ENCODE measurements around the gene TRNAU1AP.
"Not testable (repeated sequence)": the region's sequence is repeated elsewhere in the genome, so short reads cannot be mapped to it uniquely, and the experiment has no call there.

TRNAU1AP gene

DNA sequence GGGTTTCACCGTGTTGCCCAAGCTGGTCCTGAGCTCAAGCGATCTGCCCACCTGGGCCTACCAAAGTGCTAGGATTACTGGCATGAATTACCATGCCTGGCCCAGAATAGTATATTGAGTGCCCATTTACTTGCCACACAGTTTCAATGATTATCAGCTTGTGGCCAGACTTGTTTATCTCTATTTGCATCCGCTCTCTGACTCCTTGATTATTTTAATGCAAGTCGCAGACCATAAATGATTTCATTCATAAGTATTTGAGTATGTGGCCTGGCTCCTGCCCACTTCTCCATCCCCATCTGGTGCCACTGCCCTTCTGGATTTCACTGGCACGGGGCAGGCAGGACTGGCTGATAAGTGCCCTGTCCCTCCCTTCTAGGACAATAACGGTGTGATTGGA is 18.2 kb upstream of the TRNAU1AP start:
- no peaks in the 10 kb centered on the region for H3K9me3 Mint-ChIP-seq
- H3K4me1 Mint-ChIP-seq = no peaks in the 10 kb centered on the region
- no peak for DNase-seq
- no peak overlapping the region for H3K27ac Mint-ChIP-seq
- TF ChIP-seq, protein P1, sequence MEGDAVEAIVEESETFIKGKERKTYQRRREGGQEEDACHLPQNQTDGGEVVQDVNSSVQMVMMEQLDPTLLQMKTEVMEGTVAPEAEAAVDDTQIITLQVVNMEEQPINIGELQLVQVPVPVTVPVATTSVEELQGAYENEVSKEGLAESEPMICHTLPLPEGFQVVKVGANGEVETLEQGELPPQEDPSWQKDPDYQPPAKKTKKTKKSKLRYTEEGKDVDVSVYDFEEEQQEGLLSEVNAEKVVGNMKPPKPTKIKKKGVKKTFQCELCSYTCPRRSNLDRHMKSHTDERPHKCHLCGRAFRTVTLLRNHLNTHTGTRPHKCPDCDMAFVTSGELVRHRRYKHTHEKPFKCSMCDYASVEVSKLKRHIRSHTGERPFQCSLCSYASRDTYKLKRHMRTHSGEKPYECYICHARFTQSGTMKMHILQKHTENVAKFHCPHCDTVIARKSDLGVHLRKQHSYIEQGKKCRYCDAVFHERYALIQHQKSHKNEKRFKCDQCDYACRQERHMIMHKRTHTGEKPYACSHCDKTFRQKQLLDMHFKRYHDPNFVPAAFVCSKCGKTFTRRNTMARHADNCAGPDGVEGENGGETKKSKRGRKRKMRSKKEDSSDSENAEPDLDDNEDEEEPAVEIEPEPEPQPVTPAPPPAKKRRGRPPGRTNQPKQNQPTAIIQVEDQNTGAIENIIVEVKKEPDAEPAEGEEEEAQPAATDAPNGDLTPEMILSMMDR (IDR thresholded peaks at IDR 0.05) = no peak
- no peak overlapping the region for H3K4me3 Mint-ChIP-seq
- peaks cover 60% of the 10 kb centered on the region for H3K36me3 Mint-ChIP-seq (ENCODE audit: low read depth)
- H3K27me3 Mint-ChIP-seq (ENCODE audit: low read depth, poor library complexity) = no peaks in the 10 kb centered on the region

DNA sequence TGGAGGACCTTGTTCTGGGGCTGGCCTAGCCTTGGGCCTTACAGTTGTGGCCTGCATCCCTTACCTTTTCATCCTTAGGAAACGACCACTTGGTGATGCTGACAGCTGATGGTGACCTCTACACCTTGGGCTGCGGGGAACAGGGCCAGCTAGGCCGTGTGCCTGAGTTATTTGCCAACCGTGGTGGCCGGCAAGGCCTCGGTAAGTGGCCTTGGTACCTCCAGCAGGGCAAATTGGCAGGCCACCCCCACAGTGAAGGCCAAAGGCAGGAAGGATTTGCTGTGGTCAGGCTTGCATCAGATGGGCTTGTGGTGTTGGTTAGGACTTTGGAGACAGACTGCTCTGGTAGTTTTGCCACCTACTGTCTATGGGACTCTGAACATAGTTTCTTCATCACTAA is 17.7 kb upstream of the TRNAU1AP start:
- no peak overlapping the region for H3K27ac Mint-ChIP-seq
- peaks cover 55% of the 10 kb centered on the region for H3K36me3 Mint-ChIP-seq (ENCODE audit: low read depth)
- no peaks in the 10 kb centered on the region for H3K4me1 Mint-ChIP-seq
- no peaks in the 10 kb centered on the region for H3K27me3 Mint-ChIP-seq (ENCODE audit: low read depth, poor library complexity)
- TF ChIP-seq, protein P1 (IDR thresholded peaks at IDR 0.05) = no peak
- no peak overlapping the region for H3K4me3 Mint-ChIP-seq
- no peak for DNase-seq
- H3K9me3 Mint-ChIP-seq = no peaks in the 10 kb centered on the region

DNA sequence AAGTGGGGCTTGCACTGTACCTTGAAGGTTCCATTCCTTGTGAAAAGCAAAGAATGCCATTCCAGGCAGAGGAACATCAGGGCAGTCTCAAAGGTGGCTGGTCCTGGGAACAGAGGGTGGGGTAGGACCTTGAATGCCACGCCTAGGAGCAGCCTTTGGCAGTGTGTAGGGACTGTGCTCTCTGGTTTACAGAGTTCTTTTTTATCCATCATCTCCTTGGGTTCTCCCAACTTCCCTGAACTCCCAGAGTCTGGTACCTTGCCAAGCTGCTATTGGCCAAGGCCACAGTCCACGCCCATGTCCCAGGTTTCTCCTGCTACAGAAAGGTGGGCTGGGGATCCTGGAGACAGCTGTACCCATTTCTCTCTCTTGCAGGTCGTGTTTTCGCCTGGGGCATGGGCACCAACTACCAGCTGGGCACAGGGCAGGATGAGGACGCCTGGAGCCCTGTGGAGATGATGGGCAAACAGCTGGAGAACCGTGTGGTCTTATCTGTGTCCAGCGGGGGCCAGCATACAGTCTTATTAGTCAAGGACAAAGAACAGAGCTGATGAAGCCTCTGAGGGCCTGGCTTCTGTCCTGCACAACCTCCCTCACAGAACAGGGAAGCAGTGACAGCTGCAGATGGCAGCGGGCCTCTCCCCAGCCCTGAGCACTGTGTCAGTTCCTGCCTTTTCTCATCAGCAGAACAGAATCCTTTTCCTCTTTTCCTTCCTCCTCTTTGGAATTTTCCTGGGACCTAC is 15.3 kb upstream of the TRNAU1AP start:
- H3K4me1 Mint-ChIP-seq = no peaks in the 10 kb centered on the region
- H3K9me3 Mint-ChIP-seq = no peaks in the 10 kb centered on the region
- TF ChIP-seq, protein P1 (IDR thresholded peaks at IDR 0.05) = no peak
- peaks cover 39% of the 10 kb centered on the region for H3K36me3 Mint-ChIP-seq (ENCODE audit: low read depth)
- DNase-seq = no peak
- no peaks in the 10 kb centered on the region for H3K27me3 Mint-ChIP-seq (ENCODE audit: low read depth, poor library complexity)
- no peak overlapping the region for H3K4me3 Mint-ChIP-seq
- H3K27ac Mint-ChIP-seq = peak overlapping the region; percentile 96

DNA sequence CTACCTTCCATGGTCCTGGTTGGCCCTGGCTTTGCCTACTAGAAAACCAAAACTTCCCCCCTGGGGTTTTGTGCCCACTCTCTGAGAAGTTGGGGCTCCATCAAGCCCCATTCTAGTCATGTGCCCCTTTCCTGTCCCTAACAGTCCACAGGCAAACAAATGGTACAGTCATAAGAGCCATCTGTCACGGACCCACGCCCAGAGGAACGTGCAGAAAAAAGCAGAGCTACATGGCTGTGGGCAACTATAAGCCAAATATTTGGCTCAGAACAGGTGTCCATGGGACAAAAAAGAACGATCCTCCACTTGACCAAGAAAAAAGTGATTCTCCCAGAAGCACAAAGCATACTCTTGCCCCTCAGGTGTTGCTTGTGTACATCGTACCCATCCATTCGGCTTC is 14.6 kb upstream of the TRNAU1AP start:
- TF ChIP-seq, protein P1 (IDR thresholded peaks at IDR 0.05) = no peak
- Mint-ChIP-seq H3K4me1 (no peaks in the 10 kb centered on the region), H3K9me3 (no peaks in the 10 kb centered on the region), H3K27me3 (ENCODE audit: low read depth, poor library complexity) (no peaks in the 10 kb centered on the region), H3K4me3 (no peak overlapping the region), H3K36me3 (ENCODE audit: low read depth) (peaks cover 33% of the 10 kb centered on the region), H3K27ac (peak overlapping the region; percentile 96)
- no peak for DNase-seq

DNA sequence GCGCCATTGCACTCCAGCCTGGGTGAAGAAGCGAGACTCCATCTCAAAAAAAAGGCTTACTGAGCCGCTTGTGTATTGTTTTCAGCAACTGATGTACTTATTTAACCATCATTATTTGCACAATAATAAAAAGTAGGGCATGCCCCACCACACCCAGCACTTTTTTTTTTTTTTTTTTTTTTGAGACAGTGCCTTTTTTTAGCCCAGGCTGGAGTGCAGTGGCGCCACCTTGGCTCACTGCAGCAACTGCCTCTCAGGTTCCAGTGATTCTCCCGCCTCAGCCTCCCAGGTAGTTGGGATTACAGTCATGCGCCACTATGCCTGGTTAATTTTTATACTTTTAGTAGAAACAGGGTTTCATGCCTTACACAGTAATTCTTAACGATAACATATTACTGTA is 12.2 kb upstream of the TRNAU1AP start:
- H3K27ac Mint-ChIP-seq = no peak overlapping the region
- DNase-seq = no peak
- no peak overlapping the region for H3K4me3 Mint-ChIP-seq
- no peaks in the 10 kb centered on the region for H3K27me3 Mint-ChIP-seq (ENCODE audit: low read depth, poor library complexity)
- TF ChIP-seq, protein P1 (IDR thresholded peaks at IDR 0.05) = no peak
- H3K9me3 Mint-ChIP-seq = no peaks in the 10 kb centered on the region
- H3K36me3 Mint-ChIP-seq (ENCODE audit: low read depth) = peaks cover 23% of the 10 kb centered on the region
- peaks cover 5% of the 10 kb centered on the region for H3K4me1 Mint-ChIP-seq

- not testable (repeated sequence) for H3K4me1 Mint-ChIP-seq; H3K4me3 Mint-ChIP-seq; H3K9me3 Mint-ChIP-seq; H3K27ac Mint-ChIP-seq; DNase-seq; H3K27me3 Mint-ChIP-seq (ENCODE audit: low read depth, poor library complexity)
- peaks cover 20% of the 10 kb centered on the region for H3K36me3 Mint-ChIP-seq (ENCODE audit: low read depth)
These were observed 11.4 kb upstream of the TRNAU1AP start for GRCh38 chr1:28541414-28542015.

Data from nephron progenitor cell (in vitro differentiated cells).